Colonic mucosa (tissue), 4 donors: ENCODE results near the gene MEGF10. TPM values are rescaled to one million over a fixed set of nuclear protein-coding genes. Genes with fewer than 3 reads are reported as not detected.

Experiments used
- DNase-seq: peaks from one replicate; pipeline ENCODE4 v3.0.0-alpha.2; 2020
- H3K27ac ChIP-seq: fragments of 200-600 bp; one replicate; pipeline ENCODE4 v1.8.0; 2021
- H3K27me3 ChIP-seq: fragments of 200-600 bp; one replicate; pipeline ENCODE4 v1.8.0; 2021
- H3K36me3 ChIP-seq: fragments of 200-600 bp; one replicate; pipeline ENCODE4 v1.8.0; 2021
- H3K4me1 ChIP-seq: fragments of 200-600 bp; one replicate; pipeline ENCODE4 v1.8.0; 2021; ENCODE audit warnings: mild to moderate bottlenecking
- H3K4me3 ChIP-seq: fragments of 200-600 bp; one replicate; pipeline ENCODE4 v1.8.0; 2021
- H3K9ac ChIP-seq, 2 donors: one replicate each; pipeline ENCODE4 v1.7.0; 2013; ENCODE audit warnings: control low read depth in 2 of 2, low read depth in 2 of 2, low read length in 2 of 2
- H3K9me3 ChIP-seq: fragments of 200-600 bp; one replicate; pipeline ENCODE4 v1.8.0; 2021
- intact Hi-C: fragments of 100-400 bp; cut with DNase I; formaldehyde crosslinking; loops from one replicate; pipeline ENCODE4 v1.14.1; 2022
- total RNA-seq, 2 donors: library from RNA; stranded (reverse); fragmentation: NEBNext Ultra II Directional in 1 of 2; extraction: Animal tissue kit (Norgen Biotek cat#: 25700) in 1 of 2; gene quantifications; one replicate each; pipeline ENCODE4 v1.2.1, GENCODE V29; 2021
- TF ChIP-seq, protein P1 (sequence below): fragments of 200-600 bp; IDR thresholded peaks from one replicate; pipeline ENCODE4 v1.8.0; 2022; ENCODE audit warnings: antibody characterized with exemption, mild to moderate bottlenecking
- donor health status: healthy.
- donor health status: DM: no; HTN: no; CAD: no.
- donor health status: DM: no; HTN: no; CAD: no.

The MEGF10 gene
- total RNA-seq, 2 donors from 2014 or later, result 0.35 to 0.88 TPM

DNA sequence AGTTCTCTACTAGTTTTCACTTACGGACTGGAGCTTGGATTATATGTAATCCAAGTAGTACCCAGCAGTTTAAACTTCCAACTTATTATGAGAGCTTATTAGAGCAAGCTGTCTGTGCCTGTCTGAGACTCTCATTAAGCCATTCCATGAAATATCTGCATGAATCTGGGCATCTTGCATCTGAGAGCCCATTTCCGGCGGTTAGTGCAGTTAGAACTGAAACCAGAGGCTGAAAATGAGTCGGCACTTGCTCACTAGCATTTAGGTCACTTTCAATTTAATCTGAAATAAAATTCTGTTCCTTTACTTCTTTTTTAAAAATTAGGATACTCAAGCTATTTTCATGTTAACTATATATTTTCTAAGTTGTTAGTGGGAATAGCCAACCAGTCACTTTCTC is 102.2 kb downstream of the MEGF10 start:
- no peak overlapping the region for H3K27ac ChIP-seq
- H3K9me3 ChIP-seq, result no peaks in the 10 kb centered on the region
- H3K4me1 ChIP-seq, result no peaks in the 10 kb centered on the region
- no peak for DNase-seq
- H3K4me3 ChIP-seq, result no peak overlapping the region
- intact Hi-C loops, result no loop called here
- no peaks in the 10 kb centered on the region for H3K36me3 ChIP-seq
- TF ChIP-seq, protein P1, sequence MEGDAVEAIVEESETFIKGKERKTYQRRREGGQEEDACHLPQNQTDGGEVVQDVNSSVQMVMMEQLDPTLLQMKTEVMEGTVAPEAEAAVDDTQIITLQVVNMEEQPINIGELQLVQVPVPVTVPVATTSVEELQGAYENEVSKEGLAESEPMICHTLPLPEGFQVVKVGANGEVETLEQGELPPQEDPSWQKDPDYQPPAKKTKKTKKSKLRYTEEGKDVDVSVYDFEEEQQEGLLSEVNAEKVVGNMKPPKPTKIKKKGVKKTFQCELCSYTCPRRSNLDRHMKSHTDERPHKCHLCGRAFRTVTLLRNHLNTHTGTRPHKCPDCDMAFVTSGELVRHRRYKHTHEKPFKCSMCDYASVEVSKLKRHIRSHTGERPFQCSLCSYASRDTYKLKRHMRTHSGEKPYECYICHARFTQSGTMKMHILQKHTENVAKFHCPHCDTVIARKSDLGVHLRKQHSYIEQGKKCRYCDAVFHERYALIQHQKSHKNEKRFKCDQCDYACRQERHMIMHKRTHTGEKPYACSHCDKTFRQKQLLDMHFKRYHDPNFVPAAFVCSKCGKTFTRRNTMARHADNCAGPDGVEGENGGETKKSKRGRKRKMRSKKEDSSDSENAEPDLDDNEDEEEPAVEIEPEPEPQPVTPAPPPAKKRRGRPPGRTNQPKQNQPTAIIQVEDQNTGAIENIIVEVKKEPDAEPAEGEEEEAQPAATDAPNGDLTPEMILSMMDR, result no peak
- no peaks in the 10 kb centered on the region for H3K27me3 ChIP-seq
- H3K9ac ChIP-seq, result no peak overlapping the region

DNA sequence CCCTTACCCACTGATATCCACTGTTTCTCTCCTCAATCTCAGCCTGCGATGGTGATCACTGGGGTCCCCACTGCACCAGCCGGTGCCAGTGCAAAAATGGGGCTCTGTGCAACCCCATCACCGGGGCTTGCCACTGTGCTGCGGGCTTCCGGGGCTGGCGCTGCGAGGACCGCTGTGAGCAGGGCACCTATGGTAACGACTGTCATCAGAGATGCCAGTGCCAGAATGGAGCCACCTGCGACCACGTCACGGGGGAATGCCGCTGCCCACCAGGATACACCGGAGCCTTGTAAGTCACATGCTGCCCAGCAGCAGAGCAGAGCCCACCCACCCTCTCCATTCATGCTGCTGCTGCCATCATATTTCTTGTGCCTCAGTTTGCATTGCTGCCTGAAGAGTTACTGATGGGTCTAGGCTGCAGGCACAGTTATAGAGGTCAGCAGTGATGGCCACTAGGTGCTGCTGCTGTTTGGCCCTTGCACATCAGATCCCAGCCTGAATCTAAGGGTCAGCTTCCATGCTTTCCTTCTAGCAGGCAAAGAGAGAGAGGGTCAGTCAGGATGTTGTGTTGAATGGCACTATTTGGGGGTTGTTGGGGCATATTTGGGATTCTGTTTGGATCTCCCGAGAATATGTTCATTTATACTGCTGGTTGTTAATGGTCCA is 106.0 kb downstream of the MEGF10 start:
- DNase-seq, result no peak

DNA sequence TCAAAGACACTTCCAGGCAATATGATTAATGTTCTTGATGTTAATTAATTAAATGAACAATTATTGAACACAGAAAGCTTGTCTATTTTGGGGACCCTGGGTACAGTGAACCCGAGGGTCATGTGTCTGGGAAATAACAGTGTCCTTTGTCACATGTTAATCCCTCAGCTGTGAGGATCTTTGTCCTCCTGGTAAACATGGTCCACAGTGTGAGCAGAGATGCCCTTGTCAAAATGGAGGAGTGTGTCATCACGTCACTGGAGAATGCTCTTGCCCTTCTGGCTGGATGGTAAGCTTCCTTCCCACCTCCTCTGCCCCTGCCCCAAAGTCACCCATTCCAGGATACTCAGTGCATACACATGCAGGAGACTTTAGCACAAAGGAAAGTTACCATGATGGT is 107.9 kb downstream of the MEGF10 start:
- intact Hi-C loops, result no loop called here
- Histone ChIP-seq H3K9me3 (no peaks in the 10 kb centered on the region), H3K4me3 (no peak overlapping the region), H3K27ac (no peak overlapping the region), H3K36me3 (no peaks in the 10 kb centered on the region), H3K27me3 (no peaks in the 10 kb centered on the region), H3K4me1 (no peaks in the 10 kb centered on the region), H3K9ac (no peak overlapping the region)
- DNase-seq, result no peak
- TF ChIP-seq, protein P1, result no peak

More for the DNA sequence above, 106.0 kb downstream of the MEGF10 start:
- TF ChIP-seq, protein P1, result no peak
- no peaks in the 10 kb centered on the region for H3K36me3 ChIP-seq
- H3K9ac ChIP-seq, result no peak overlapping the region
- H3K27ac ChIP-seq, result no peak overlapping the region
- no peak overlapping the region for H3K4me3 ChIP-seq
- no peaks in the 10 kb centered on the region for H3K27me3 ChIP-seq
- no peaks in the 10 kb centered on the region for H3K4me1 ChIP-seq
- H3K9me3 ChIP-seq, result no peaks in the 10 kb centered on the region
- intact Hi-C loops, result no loop called here

DNA sequence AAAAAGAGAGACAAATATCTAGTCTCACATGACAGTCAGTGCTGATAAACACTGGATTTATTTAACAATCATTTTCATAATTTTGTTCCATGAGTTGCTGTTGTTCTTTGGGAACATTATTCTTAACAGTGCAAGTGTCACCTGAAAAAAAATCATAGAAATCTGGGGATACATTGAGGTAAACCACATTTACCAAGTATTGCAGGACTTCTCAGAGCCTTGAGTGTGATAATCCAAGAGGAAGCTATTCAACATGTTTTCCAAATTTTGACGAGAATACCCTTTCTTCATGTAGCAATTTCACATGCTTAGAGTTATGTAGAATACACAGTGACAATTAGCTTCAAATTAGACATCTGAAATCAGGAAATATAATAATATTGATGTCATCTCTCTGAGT is 108.5 kb downstream of the MEGF10 start:
- H3K4me1 ChIP-seq, result no peaks in the 10 kb centered on the region
- no peak for DNase-seq
- H3K27me3 ChIP-seq, result no peaks in the 10 kb centered on the region
- no peaks in the 10 kb centered on the region for H3K36me3 ChIP-seq
- no peaks in the 10 kb centered on the region for H3K9me3 ChIP-seq
- no peak overlapping the region for H3K4me3 ChIP-seq
- intact Hi-C loops, result no loop called here
- TF ChIP-seq, protein P1, result no peak
- H3K27ac ChIP-seq, result no peak overlapping the region
- no peak overlapping the region for H3K9ac ChIP-seq

DNA sequence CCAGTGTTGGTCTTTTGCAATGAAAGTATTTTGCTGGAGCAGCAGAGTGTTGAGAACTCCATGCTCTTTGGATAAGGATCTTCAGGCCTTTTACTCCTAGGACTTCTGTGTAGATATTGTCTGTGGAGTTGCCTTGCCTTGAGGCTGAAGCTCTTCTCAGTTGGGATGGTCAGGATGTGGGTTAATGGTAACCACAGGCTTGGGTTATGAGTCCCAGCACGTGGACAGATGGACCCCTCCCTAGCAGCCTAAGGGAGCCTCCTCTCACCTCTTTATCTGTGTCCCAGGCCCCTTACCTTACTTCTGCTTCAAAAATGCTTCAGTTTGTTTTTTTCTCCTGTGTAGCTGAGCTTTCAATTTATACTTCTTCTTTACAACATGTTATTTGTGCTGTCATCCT is 109.9 kb downstream of the MEGF10 start:
- DNase-seq, result no peak
- TF ChIP-seq, protein P1, result no peak
- Histone ChIP-seq H3K4me3 (no peak overlapping the region), H3K27me3 (no peaks in the 10 kb centered on the region), H3K27ac (no peak overlapping the region), H3K9ac (no peak overlapping the region), H3K4me1 (no peaks in the 10 kb centered on the region), H3K9me3 (no peaks in the 10 kb centered on the region), H3K36me3 (no peaks in the 10 kb centered on the region)
- intact Hi-C loops, result no loop called here
